ENCODE data around the gene ADARB1. TPM values are rescaled to one million over a fixed set of nuclear protein-coding genes. Genes with fewer than 3 reads are reported as not detected.
A peak's percentile ranks its signal among the peaks of the same experiment; 100 is the strongest.

ADARB1 gene
- total RNA-seq, 1 donor from 2014 or later: 14.5 TPM

DNA sequence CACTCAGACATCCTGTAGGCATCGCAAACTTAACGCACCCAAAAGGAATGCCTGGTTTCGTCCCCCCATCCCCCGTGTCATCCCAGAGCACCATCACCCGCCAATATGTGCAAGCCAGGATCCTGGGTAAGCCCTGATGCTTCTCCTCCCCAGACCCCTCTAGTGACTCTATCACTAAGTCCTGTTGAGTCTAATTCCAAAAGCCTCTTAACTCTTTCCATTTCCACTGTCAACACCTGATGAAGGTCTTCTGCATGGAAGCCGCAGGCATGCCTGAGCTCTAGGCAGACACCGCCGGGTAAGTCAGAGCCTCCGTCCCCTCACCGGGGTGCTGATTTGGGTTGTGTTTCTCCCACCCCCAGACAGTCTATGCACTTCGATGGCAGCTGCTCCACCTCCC, 5.3 kb upstream of the ADARB1 start:
- Mint-ChIP-seq H3K9me3 (ENCODE audit: unreplicated experiment) (no peaks in the 10 kb centered on the region), H3K4me3 (ENCODE audit: unreplicated experiment) (no peak overlapping the region), H3K4me1 (ENCODE audit: unreplicated experiment) (peaks cover 6% of the 10 kb centered on the region), H3K36me3 (ENCODE audit: low read depth, unreplicated experiment) (peaks cover 4% of the 10 kb centered on the region), H3K27me3 (ENCODE audit: unreplicated experiment) (peaks cover 7% of the 10 kb centered on the region), H3K27ac (ENCODE audit: unreplicated experiment) (no peak overlapping the region)
- no peak for DNase-seq (ENCODE audit: low spot score)
- TF ChIP-seq CTCF (IDR thresholded peaks at IDR 0.05; ENCODE audit: unreplicated experiment): no peak

- H3K27me3 Mint-ChIP-seq (ENCODE audit: unreplicated experiment): peaks cover 7% of the 10 kb centered on the region
- no peak for TF ChIP-seq CTCF (IDR thresholded peaks at IDR 0.05; ENCODE audit: unreplicated experiment)
- H3K4me1 Mint-ChIP-seq (ENCODE audit: unreplicated experiment): peaks cover 4% of the 10 kb centered on the region
- H3K9me3 Mint-ChIP-seq (ENCODE audit: unreplicated experiment): no peaks in the 10 kb centered on the region
- H3K27ac Mint-ChIP-seq (ENCODE audit: unreplicated experiment): no peak overlapping the region
- no peak for DNase-seq (ENCODE audit: low spot score)
- H3K4me3 Mint-ChIP-seq (ENCODE audit: unreplicated experiment): no peak overlapping the region
- H3K36me3 Mint-ChIP-seq (ENCODE audit: low read depth, unreplicated experiment): peaks cover 4% of the 10 kb centered on the region
These were observed 4.7 kb upstream of the ADARB1 start for GRCh38 chr21:45069711-45070110.

DNA sequence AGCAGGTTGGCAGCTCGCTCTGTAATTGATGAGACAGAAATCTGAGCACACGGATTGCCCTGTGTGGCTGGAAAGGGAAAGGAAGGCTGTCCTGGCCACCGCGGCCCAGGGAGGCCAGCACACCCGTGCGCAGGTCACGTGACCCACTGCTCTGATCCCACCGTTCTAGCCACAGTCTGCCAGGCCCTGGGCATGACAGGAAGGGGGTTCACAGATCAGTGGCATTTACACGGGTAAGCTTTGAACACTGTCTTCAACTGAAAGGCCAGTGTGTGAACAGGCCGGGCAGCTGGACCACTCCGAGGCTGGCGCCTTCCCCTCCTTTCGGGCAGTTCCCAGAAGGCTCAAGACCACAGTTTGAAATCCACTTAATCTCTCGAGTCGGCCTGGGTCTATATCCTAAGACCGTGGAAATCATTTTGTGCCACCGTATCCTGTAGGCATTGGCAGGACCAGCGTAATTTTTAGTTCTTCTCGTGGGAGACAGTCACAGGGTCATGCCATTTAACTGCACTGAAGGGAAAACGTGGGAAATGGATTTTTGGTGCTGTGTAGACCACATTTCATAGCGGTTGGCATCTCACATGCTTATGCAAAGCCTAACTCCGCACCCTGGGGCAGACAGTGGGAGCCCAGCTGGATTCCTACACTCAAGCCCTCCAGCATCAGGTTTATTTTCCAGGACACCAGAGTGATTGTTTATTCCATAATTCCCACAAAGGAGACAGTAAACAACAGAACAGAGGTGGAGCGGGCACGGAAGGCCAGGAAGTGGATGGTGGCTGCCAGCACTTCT, 3.1 kb upstream of the ADARB1 start:
- no peak for TF ChIP-seq CTCF (IDR thresholded peaks at IDR 0.05; ENCODE audit: unreplicated experiment)
- H3K4me3 Mint-ChIP-seq (ENCODE audit: unreplicated experiment): peak overlapping the region; percentile 47
- peaks cover 11% of the 10 kb centered on the region for H3K27me3 Mint-ChIP-seq (ENCODE audit: unreplicated experiment)
- no peak overlapping the region for H3K27ac Mint-ChIP-seq (ENCODE audit: unreplicated experiment)
- DNase-seq (ENCODE audit: low spot score): no peak
- peaks cover 4% of the 10 kb centered on the region for H3K36me3 Mint-ChIP-seq (ENCODE audit: low read depth, unreplicated experiment)
- no peaks in the 10 kb centered on the region for H3K9me3 Mint-ChIP-seq (ENCODE audit: unreplicated experiment)
- H3K4me1 Mint-ChIP-seq (ENCODE audit: unreplicated experiment): peaks cover 11% of the 10 kb centered on the region

DNA sequence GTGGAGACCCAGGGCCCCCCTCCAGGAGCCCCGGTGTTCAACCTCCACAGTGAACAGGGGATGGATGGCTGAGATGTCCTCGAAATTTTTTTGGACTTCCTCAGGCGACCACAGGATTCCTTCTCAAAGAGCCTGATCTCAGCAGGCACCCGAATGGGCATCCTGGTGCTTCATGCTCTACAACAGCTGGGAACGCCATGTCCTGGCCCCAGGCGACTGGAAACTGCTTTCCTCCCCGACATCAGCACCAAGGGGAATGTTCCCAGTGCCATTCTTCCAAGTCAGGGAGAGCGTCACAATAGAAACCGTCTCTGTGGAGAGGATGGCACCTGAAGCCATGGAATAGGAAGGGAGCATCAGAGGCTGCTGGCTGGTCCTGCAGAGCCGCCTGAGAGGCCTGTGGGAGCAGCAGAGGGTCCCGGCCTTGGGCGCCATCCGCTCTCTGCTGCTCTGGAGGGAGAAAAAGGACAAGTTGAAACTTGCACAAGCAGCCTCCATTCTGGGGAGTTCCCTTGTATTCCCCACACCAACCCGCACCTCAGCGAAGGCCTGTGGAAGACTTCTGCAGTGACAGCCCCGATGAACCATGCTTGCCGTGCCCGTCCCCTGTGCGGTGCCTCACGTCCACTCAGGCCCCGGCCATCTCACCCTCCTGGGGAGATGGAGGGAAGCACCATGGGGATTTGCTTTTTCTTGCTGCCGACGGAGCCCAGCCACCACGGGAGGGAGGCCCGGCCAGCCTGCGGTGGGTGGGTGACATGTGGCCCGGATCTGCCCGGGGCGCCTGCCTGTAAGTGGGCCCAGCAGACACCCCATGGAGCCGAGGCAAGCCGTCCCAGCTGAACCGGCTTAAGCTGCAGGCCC, 2.3 kb upstream of the ADARB1 start:
- peak overlapping the region; percentile 47 for H3K4me3 Mint-ChIP-seq (ENCODE audit: unreplicated experiment)
- H3K27me3 Mint-ChIP-seq (ENCODE audit: unreplicated experiment): peaks cover 11% of the 10 kb centered on the region
- H3K27ac Mint-ChIP-seq (ENCODE audit: unreplicated experiment): no peak overlapping the region
- TF ChIP-seq CTCF (IDR thresholded peaks at IDR 0.05; ENCODE audit: unreplicated experiment): no peak
- no peak for DNase-seq (ENCODE audit: low spot score)
- peaks cover 4% of the 10 kb centered on the region for H3K36me3 Mint-ChIP-seq (ENCODE audit: low read depth, unreplicated experiment)
- H3K4me1 Mint-ChIP-seq (ENCODE audit: unreplicated experiment): peaks cover 11% of the 10 kb centered on the region
- no peaks in the 10 kb centered on the region for H3K9me3 Mint-ChIP-seq (ENCODE audit: unreplicated experiment)

Measured in endothelial cell (in vitro differentiated cells).